Stimulated activated CD4-positive, alpha-beta T cell treated with anti-CD3 and anti-CD28 coated beads, Interleukin-1b, Interleukin-23, amount 100 ng/mL, for 4 hours (primary cell): ENCODE results near the gene CDR2.
"Not testable (repeated sequence)": the region's sequence is repeated elsewhere in the genome, so short reads cannot be mapped to it uniquely, and the experiment has no call there.

ENCODE experiments used
- DNase-seq, 2 donors: peaks; one replicate each; pipeline ENCODE4 v3.0.0-alpha.2; 2020; ENCODE audit warnings: low read depth in 2 of 2

Gene CDR2

GRCh38 chr16:22352723-22353122 lies 21.7 kb downstream of the CDR2 start:
- DNase-seq, result no peak

- DNase-seq, result no peak
Measured at GRCh38 chr16:22352140-22352539, 22.3 kb downstream of the CDR2 start.

GRCh38 chr16:22351017-22351416 lies 23.4 kb downstream of the CDR2 start:
- DNase-seq, result not testable (repeated sequence)

- no peak for DNase-seq
Measured at GRCh38 chr16:22348291-22348690, 26.1 kb downstream of the CDR2 start.

- DNase-seq, result no peak
Measured at GRCh38 chr16:22347100-22347820, 27.2 kb downstream of the CDR2 start.

- no peak for DNase-seq
Measured at GRCh38 chr16:22346483-22346882, 27.9 kb downstream of the CDR2 start.

- DNase-seq, result no peak
Measured at GRCh38 chr16:22342082-22342481, 32.3 kb downstream of the CDR2 start.

GRCh38 chr16:22340945-22341344 lies 33.5 kb downstream of the CDR2 start:
- no peak for DNase-seq

GRCh38 chr16:22337849-22338635 lies 36.4 kb downstream of the CDR2 start:
- DNase-seq, result no peak

GRCh38 chr16:22337045-22337444 lies 37.4 kb downstream of the CDR2 start:
- DNase-seq, result no peak

GRCh38 chr16:22336581-22336980 lies 37.8 kb downstream of the CDR2 start:
- no peak for DNase-seq

GRCh38 chr16:22335668-22336246 lies 38.7 kb downstream of the CDR2 start:
- no peak for DNase-seq

- DNase-seq, result no peak
Measured at GRCh38 chr16:22333457-22333994, 40.9 kb downstream of the CDR2 start.

GRCh38 chr16:22330326-22330725 lies 44.1 kb downstream of the CDR2 start:
- DNase-seq, result no peak

GRCh38 chr16:22329199-22329695 lies 45.2 kb downstream of the CDR2 start:
- no peak for DNase-seq

- no peak for DNase-seq
Measured at GRCh38 chr16:22328081-22328725, 46.2 kb downstream of the CDR2 start.

GRCh38 chr16:22327446-22327775 lies 47.0 kb downstream of the CDR2 start:
- DNase-seq, result no peak

GRCh38 chr16:22326771-22327445 lies 47.5 kb downstream of the CDR2 start:
- DNase-seq, result no peak

- DNase-seq, result no peak
Measured at GRCh38 chr16:22326369-22326652, 48.1 kb downstream of the CDR2 start.

GRCh38 chr16:22325598-22326368 lies 48.6 kb downstream of the CDR2 start:
- no peak for DNase-seq
